GM21825 (cell line): Measurements from ENCODE around the gene GALNT9.
"Not testable (repeated sequence)": the region's sequence is repeated elsewhere in the genome, so short reads cannot be mapped to it uniquely, and the experiment has no call there.

Experiments
- ATAC-seq: cut with Tn5 transposase; IDR thresholded peaks from one replicate; pipeline ENCODE4 v1.9.1; 2021; ENCODE audit warnings: mild to moderate bottlenecking, moderate library complexity; ENCODE audit not compliant: unreplicated experiment

The GALNT9 gene

GRCh38 chr12:132238488-132238854, 90.9 kb downstream of the GALNT9 start:
- ATAC-seq = no peak

- ATAC-seq = no peak
Observed at GRCh38 chr12:132237772-132238487, 91.5 kb downstream of the GALNT9 start.

- no peak for ATAC-seq
Observed at GRCh38 chr12:132236930-132237771, 92.2 kb downstream of the GALNT9 start.

GRCh38 chr12:132236129-132236929, 93.1 kb downstream of the GALNT9 start:
- no peak for ATAC-seq

- ATAC-seq = no peak
Observed at GRCh38 chr12:132235116-132235820, 94.1 kb downstream of the GALNT9 start.

- ATAC-seq = no peak
Observed at GRCh38 chr12:132230381-132230780, 99.0 kb downstream of the GALNT9 start.

- no peak for ATAC-seq
Observed at GRCh38 chr12:132229926-132230325, 99.5 kb downstream of the GALNT9 start.

GRCh38 chr12:132229193-132229760, 100.1 kb downstream of the GALNT9 start:
- ATAC-seq = no peak

GRCh38 chr12:132228476-132229192, 100.8 kb downstream of the GALNT9 start:
- ATAC-seq = no peak

GRCh38 chr12:132227782-132228475, 101.5 kb downstream of the GALNT9 start:
- no peak for ATAC-seq

GRCh38 chr12:132227118-132227517, 102.3 kb downstream of the GALNT9 start:
- ATAC-seq = no peak

- ATAC-seq = no peak
Observed at GRCh38 chr12:132226604-132227003, 102.8 kb downstream of the GALNT9 start.

GRCh38 chr12:132225214-132225613, 104.2 kb downstream of the GALNT9 start:
- no peak for ATAC-seq

GRCh38 chr12:132224484-132224883, 104.9 kb downstream of the GALNT9 start:
- no peak for ATAC-seq

GRCh38 chr12:132222808-132223173, 106.6 kb downstream of the GALNT9 start:
- no peak for ATAC-seq

- no peak for ATAC-seq
Observed at GRCh38 chr12:132222096-132222807, 107.1 kb downstream of the GALNT9 start.

GRCh38 chr12:132219761-132220160, 109.6 kb downstream of the GALNT9 start:
- ATAC-seq = not testable (repeated sequence)

GRCh38 chr12:132219323-132219722, 110.1 kb downstream of the GALNT9 start:
- no peak for ATAC-seq

- ATAC-seq = no peak
Observed at GRCh38 chr12:132218915-132219314, 110.5 kb downstream of the GALNT9 start.
